SK-N-MC (cell line): ENCODE measurements around the gene SHISA9.

ENCODE experiments used
- EZH2 ChIP-seq: fragments of 200-600 bp; sonication (generic); IDR thresholded peaks from one replicate; pipeline ENCODE4 v1.6.1; 2017; ENCODE audit warnings: antibody characterized with exemption
- FOXP2 ChIP-seq: optimal IDR thresholded peaks from 2 replicates; pipeline ENCODE3; 2011; ENCODE audit warnings: mild to moderate bottlenecking, moderate library complexity; ENCODE audit not compliant: insufficient read depth; ENCODE audit errors: extremely low read length, control extremely low read depth
- POLR2AphosphoS5 ChIP-seq: IDR thresholded peaks from 2 replicates; pipeline ENCODE4 v1.6.1; 2012; ENCODE audit warnings: mild to moderate bottlenecking, low read depth, low read length, borderline replicate concordance

GRCh38 chr16:12881182-12881581, 20.2 kb upstream of the SHISA9 start:
- no peak for TF ChIP-seq POLR2AphosphoS5
- TF ChIP-seq EZH2, result no peak
- no peak for TF ChIP-seq FOXP2
